GM12878 (cell line): ENCODE results near the gene FBXO39.

ENCODE experiments used
- BRCA1 ChIP-seq: IDR thresholded peaks from 2 replicates; pipeline ENCODE4 v1.6.1; 2011; ENCODE audit warnings: low read depth, low read length, improper control_type of control experiment
- CHD4 ChIP-seq: fragments of 200-600 bp; sonication (generic); IDR thresholded peaks from 2 replicates; pipeline ENCODE4 v1.6.1; 2016; ENCODE audit warnings: mild to moderate bottlenecking
- FOXM1 ChIP-seq: IDR thresholded peaks from 2 replicates; pipeline ENCODE4 v1.6.1; 2012; ENCODE audit warnings: low read depth, mild to moderate bottlenecking, inconsistent platforms, low read length, moderate library complexity
- IKZF1 ChIP-seq: fragments of 450-650 bp; conservative IDR thresholded peaks from 2 replicates; pipeline ENCODE4 v1.6.1; 2017; ENCODE audit warnings: antibody characterized with exemption, mild to moderate bottlenecking
- LARP7 ChIP-seq: fragments of 450-650 bp; IDR thresholded peaks from 2 replicates; pipeline ENCODE4 v1.6.1; 2017; ENCODE audit warnings: mild to moderate bottlenecking
- NR2F1 ChIP-seq: fragments of 450-650 bp; conservative IDR thresholded peaks from 2 replicates; pipeline ENCODE4 v1.6.1; 2017; ENCODE audit warnings: mild to moderate bottlenecking
- POLR2A ChIP-seq: IDR thresholded peaks from 2 replicates; pipeline ENCODE4 v1.6.1; 2011; ENCODE audit warnings: low read depth, mild to moderate bottlenecking, low read length
- POLR2AphosphoS2 ChIP-seq: IDR thresholded peaks from 2 replicates; pipeline ENCODE4 v1.6.1; 2011; ENCODE audit warnings: low read depth, mild to moderate bottlenecking, low read length, improper control_type of control experiment, moderate library complexity
- POLR2AphosphoS5 ChIP-seq: IDR thresholded peaks from 2 replicates; pipeline ENCODE4 v1.6.1; 2011; ENCODE audit warnings: mild to moderate bottlenecking, low read length, inconsistent platforms
- RFX5 ChIP-seq: IDR thresholded peaks from 2 replicates; pipeline ENCODE4 v1.6.1; 2011; ENCODE audit warnings: low read depth, low read length, improper control_type of control experiment
- TCF7 ChIP-seq: IDR thresholded peaks from 2 replicates; pipeline ENCODE4 v1.6.1; 2014; ENCODE audit warnings: antibody characterized with exemption, borderline replicate concordance
- ZNF24 ChIP-seq: fragments of 450-650 bp; IDR thresholded peaks from 2 replicates; pipeline ENCODE4 v1.6.1; 2017; ENCODE audit warnings: antibody characterized with exemption, mild to moderate bottlenecking
- TF ChIP-seq, protein P1 (sequence below): fragments of 450-650 bp; IDR thresholded peaks from 2 replicates; pipeline ENCODE4 v1.6.1; 2016; ENCODE audit warnings: mild to moderate bottlenecking

DNA sequence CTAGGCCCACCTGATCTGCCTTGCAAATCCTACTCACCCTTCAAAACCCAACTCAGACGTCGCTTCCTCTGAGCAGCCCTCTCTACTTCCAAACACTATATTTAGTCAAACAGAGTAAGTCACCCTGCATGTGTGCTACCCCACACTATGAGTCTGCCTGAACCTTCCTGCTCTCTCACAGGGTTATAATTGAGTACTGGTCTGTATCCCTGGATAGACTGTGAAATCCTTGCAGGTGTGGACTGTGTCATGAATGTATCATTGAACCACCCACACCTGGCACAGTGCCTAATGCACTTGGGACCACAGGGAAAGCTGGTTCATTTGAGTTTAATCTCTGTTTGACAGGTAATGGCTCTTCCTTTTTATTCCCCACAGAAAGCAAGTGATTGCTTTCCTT is 3.4 kb downstream of the FBXO39 start:
- no peak for TF ChIP-seq LARP7
- no peak for TF ChIP-seq BRCA1
- no peak for TF ChIP-seq POLR2A
- no peak for TF ChIP-seq POLR2AphosphoS2
- TF ChIP-seq CHD4, result no peak
- TF ChIP-seq FOXM1, result no peak
- no peak for TF ChIP-seq RFX5
- TF ChIP-seq POLR2AphosphoS5, result no peak
- TF ChIP-seq, protein P1, sequence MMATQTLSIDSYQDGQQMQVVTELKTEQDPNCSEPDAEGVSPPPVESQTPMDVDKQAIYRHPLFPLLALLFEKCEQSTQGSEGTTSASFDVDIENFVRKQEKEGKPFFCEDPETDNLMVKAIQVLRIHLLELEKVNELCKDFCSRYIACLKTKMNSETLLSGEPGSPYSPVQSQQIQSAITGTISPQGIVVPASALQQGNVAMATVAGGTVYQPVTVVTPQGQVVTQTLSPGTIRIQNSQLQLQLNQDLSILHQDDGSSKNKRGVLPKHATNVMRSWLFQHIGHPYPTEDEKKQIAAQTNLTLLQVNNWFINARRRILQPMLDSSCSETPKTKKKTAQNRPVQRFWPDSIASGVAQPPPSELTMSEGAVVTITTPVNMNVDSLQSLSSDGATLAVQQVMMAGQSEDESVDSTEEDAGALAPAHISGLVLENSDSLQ, result no peak
- TF ChIP-seq IKZF1, result no peak
- no peak for TF ChIP-seq NR2F1
- TF ChIP-seq ZNF24, result no peak
- TF ChIP-seq TCF7, result no peak
